ENCODE measurements around the gene CAPZB.

CAPZB gene

GRCh38 chr1:19322481-19322880, 162.9 kb downstream of the CAPZB start:
- Histone ChIP-seq H3K4me2 (ENCODE audit: low read depth, low read length, poor library complexity, severe bottlenecking) (no peak overlapping the region), H3K9ac (ENCODE audit: low read length) (no peak overlapping the region), H2AFZ (ENCODE audit: low read depth, low read length, severe bottlenecking) (no peak overlapping the region), H3K9me3 (ENCODE audit: insufficient read depth, low read length) (no peaks in the 10 kb centered on the region), H3K79me2 (ENCODE audit: insufficient read depth, low read length) (no peaks in the 10 kb centered on the region), H3K27me3 (ENCODE audit: low read length) (no peaks in the 10 kb centered on the region), H3K36me3 (ENCODE audit: low read length) (no peaks in the 10 kb centered on the region), H3K4me3 (ENCODE audit: insufficient read depth, low read length, poor library complexity, severe bottlenecking) (no peak overlapping the region), H3F3A (ENCODE audit: insufficient read depth) (no peaks in the 10 kb centered on the region), H3K9me2 (replicated peaks; ENCODE audit: insufficient read depth, low read length) (no peaks in the 10 kb centered on the region), H3K27ac (ENCODE audit: low read depth, low read length) (no peak overlapping the region), H4K20me1 (ENCODE audit: low read depth, low read length) (no peaks in the 10 kb centered on the region)
- TF ChIP-seq EZH2phosphoT487 (conservative IDR thresholded peaks at IDR 0.05; ENCODE audit: low read length) (no peak), CTCF (IDR thresholded peaks at IDR 0.05; ENCODE audit: insufficient read depth, low read length, poor library complexity, severe bottlenecking) (no peak)

- Histone ChIP-seq H4K20me1 (ENCODE audit: low read depth, low read length) (no peaks in the 10 kb centered on the region), H3K4me3 (ENCODE audit: insufficient read depth, low read length, poor library complexity, severe bottlenecking) (no peak overlapping the region), H3K4me2 (ENCODE audit: low read depth, low read length, poor library complexity, severe bottlenecking) (no peak overlapping the region), H3K9me3 (ENCODE audit: insufficient read depth, low read length) (no peaks in the 10 kb centered on the region), H3K27me3 (ENCODE audit: low read length) (no peaks in the 10 kb centered on the region), H3F3A (ENCODE audit: insufficient read depth) (no peaks in the 10 kb centered on the region; the same call in 1 of the 2 replicates), H3K27ac (ENCODE audit: low read depth, low read length) (no peak overlapping the region), H2AFZ (ENCODE audit: low read depth, low read length, severe bottlenecking) (no peak overlapping the region), H3K9me2 (replicated peaks; ENCODE audit: insufficient read depth, low read length) (no peaks in the 10 kb centered on the region), H3K9ac (ENCODE audit: low read length) (no peak overlapping the region), H3K36me3 (ENCODE audit: low read length) (no peaks in the 10 kb centered on the region), H3K79me2 (ENCODE audit: insufficient read depth, low read length) (no peaks in the 10 kb centered on the region)
- TF ChIP-seq EZH2phosphoT487 (conservative IDR thresholded peaks at IDR 0.05; ENCODE audit: low read length) (no peak), CTCF (IDR thresholded peaks at IDR 0.05; ENCODE audit: insufficient read depth, low read length, poor library complexity, severe bottlenecking) (no peak)
These were observed 164.3 kb downstream of the CAPZB start for GRCh38 chr1:19321071-19321470.

- H3K4me3 ChIP-seq (ENCODE audit: insufficient read depth, low read length, poor library complexity, severe bottlenecking) = no peak overlapping the region
- H3F3A ChIP-seq (ENCODE audit: insufficient read depth) = no peaks in the 10 kb centered on the region; the same call in 1 of the 2 replicates
- no peak overlapping the region for H3K27ac ChIP-seq (ENCODE audit: low read depth, low read length)
- TF ChIP-seq EZH2phosphoT487 (conservative IDR thresholded peaks at IDR 0.05; ENCODE audit: low read length) (no peak), CTCF (IDR thresholded peaks at IDR 0.05; ENCODE audit: insufficient read depth, low read length, poor library complexity, severe bottlenecking) (no peak)
- no peaks in the 10 kb centered on the region for H3K9me2 ChIP-seq (replicated peaks; ENCODE audit: insufficient read depth, low read length)
- H2AFZ ChIP-seq (ENCODE audit: low read depth, low read length, severe bottlenecking) = no peak overlapping the region
- H3K9me3 ChIP-seq (ENCODE audit: insufficient read depth, low read length) = no peaks in the 10 kb centered on the region
- no peak overlapping the region for H3K4me2 ChIP-seq (ENCODE audit: low read depth, low read length, poor library complexity, severe bottlenecking)
- H3K79me2 ChIP-seq (ENCODE audit: insufficient read depth, low read length) = no peaks in the 10 kb centered on the region
- H3K36me3 ChIP-seq (ENCODE audit: low read length) = no peaks in the 10 kb centered on the region
- no peak overlapping the region for H3K9ac ChIP-seq (ENCODE audit: low read length)
- H4K20me1 ChIP-seq (ENCODE audit: low read depth, low read length) = no peaks in the 10 kb centered on the region
- no peaks in the 10 kb centered on the region for H3K27me3 ChIP-seq (ENCODE audit: low read length)
These were observed 166.1 kb downstream of the CAPZB start for GRCh38 chr1:19319196-19319595.
